HK-2 (cell line): ENCODE results near the gene ZNF584.

ENCODE experiments used
- DNase-seq: peaks from one replicate; pipeline ENCODE4 v3.0.0-alpha.2; 2018; ENCODE audit not compliant: unreplicated experiment

ZNF584 gene

GRCh38 chr19:58466089-58466759 is 57.8 kb downstream of the ZNF584 start:
- DNase-seq = no peak

- peak; percentile 99 for DNase-seq
Observed at GRCh38 chr19:58466760-58467589, 58.5 kb downstream of the ZNF584 start, which contains the start of gene ZNF324. TSS of gene ZNF324 (plus strand) at chr19:58467080. CDS start at chr19:58469186, 2,106 bp downstream.
